SK-N-MC (cell line): Measurements from ENCODE around the gene GABRG3.

Source experiments
- DNase-seq: peaks from one replicate; pipeline ENCODE4 v3.0.0-alpha.2; 2011; ENCODE audit warnings: low read depth, low spot score
- H3K27ac ChIP-seq: fragments of 200-600 bp; sonication (generic); 2 replicates; pipeline ENCODE4 v1.5.1; 2016; ENCODE audit warnings: mixed run types
- H3K36me3 ChIP-seq: fragments of 200-600 bp; sonication (generic); 2 replicates; pipeline ENCODE4 v1.6.1; 2017; ENCODE audit warnings: antibody characterized with exemption, low read length, mixed read lengths; ENCODE audit not compliant: insufficient read depth
- H3K4me3 ChIP-seq: fragments of 200-600 bp; sonication (generic); 2 replicates; pipeline ENCODE4 v1.5.1; 2016
- H3K9ac ChIP-seq: fragments of 200-600 bp; sonication (generic); 2 replicates; pipeline ENCODE4 v1.8.0; 2017; ENCODE audit warnings: mixed run types, mixed read lengths; ENCODE audit not compliant: insufficient read length
- H3K9me3 ChIP-seq: fragments of 200-600 bp; sonication (generic); 2 replicates; pipeline ENCODE4 v1.6.1; 2017; ENCODE audit warnings: low read depth, mild to moderate bottlenecking, antibody characterized with exemption, low read length, moderate library complexity, mixed read lengths
- EZH2 ChIP-seq: fragments of 200-600 bp; sonication (generic); IDR thresholded peaks from one replicate; pipeline ENCODE4 v1.6.1; 2017; ENCODE audit warnings: antibody characterized with exemption
- FOXP2 ChIP-seq: optimal IDR thresholded peaks from 2 replicates; pipeline ENCODE3; 2011; ENCODE audit warnings: mild to moderate bottlenecking, moderate library complexity; ENCODE audit not compliant: insufficient read depth; ENCODE audit errors: extremely low read length, control extremely low read depth
- POLR2AphosphoS5 ChIP-seq: IDR thresholded peaks from 2 replicates; pipeline ENCODE4 v1.6.1; 2012; ENCODE audit warnings: mild to moderate bottlenecking, low read depth, low read length, borderline replicate concordance

The GABRG3 gene

GRCh38 chr15:27273506-27273905 lies 302.5 kb downstream of the GABRG3 start:
- no peaks in the 10 kb centered on the region for H3K36me3 ChIP-seq
- H3K9ac ChIP-seq: no peak overlapping the region
- no peaks in the 10 kb centered on the region for H3K9me3 ChIP-seq
- no peak for TF ChIP-seq EZH2
- TF ChIP-seq POLR2AphosphoS5: no peak
- TF ChIP-seq FOXP2: no peak
- no peak overlapping the region for H3K27ac ChIP-seq
- DNase-seq: no peak
- no peak overlapping the region for H3K4me3 ChIP-seq

GRCh38 chr15:27278761-27279160 lies 307.8 kb downstream of the GABRG3 start:
- no peak for DNase-seq
- H3K4me3 ChIP-seq: no peak overlapping the region
- no peaks in the 10 kb centered on the region for H3K9me3 ChIP-seq
- TF ChIP-seq EZH2: no peak
- no peak for TF ChIP-seq POLR2AphosphoS5
- no peak for TF ChIP-seq FOXP2
- H3K27ac ChIP-seq: no peak overlapping the region
- H3K36me3 ChIP-seq: no peaks in the 10 kb centered on the region
- no peak overlapping the region for H3K9ac ChIP-seq

GRCh38 chr15:27292641-27293040 lies 321.7 kb downstream of the GABRG3 start:
- TF ChIP-seq EZH2 (no peak), POLR2AphosphoS5 (no peak), FOXP2 (no peak)
- Histone ChIP-seq H3K4me3 (no peak overlapping the region), H3K27ac (no peak overlapping the region), H3K9ac (no peak overlapping the region), H3K36me3 (no peaks in the 10 kb centered on the region), H3K9me3 (no peaks in the 10 kb centered on the region)
- DNase-seq: no peak

GRCh38 chr15:27293607-27294006 lies 322.6 kb downstream of the GABRG3 start:
- no peak overlapping the region for H3K9ac ChIP-seq
- no peak overlapping the region for H3K4me3 ChIP-seq
- H3K36me3 ChIP-seq: no peaks in the 10 kb centered on the region
- TF ChIP-seq EZH2: no peak
- no peak for TF ChIP-seq FOXP2
- no peak for TF ChIP-seq POLR2AphosphoS5
- H3K27ac ChIP-seq: no peak overlapping the region
- no peak for DNase-seq
- H3K9me3 ChIP-seq: no peaks in the 10 kb centered on the region

- no peaks in the 10 kb centered on the region for H3K36me3 ChIP-seq
- no peak for TF ChIP-seq FOXP2
- TF ChIP-seq EZH2: no peak
- no peak for TF ChIP-seq POLR2AphosphoS5
- H3K9me3 ChIP-seq: no peaks in the 10 kb centered on the region
- H3K4me3 ChIP-seq: no peak overlapping the region
- H3K27ac ChIP-seq: no peak overlapping the region
- DNase-seq: no peak
- no peak overlapping the region for H3K9ac ChIP-seq
Observed at GRCh38 chr15:27317736-27318135, 346.8 kb downstream of the GABRG3 start.

GRCh38 chr15:27323801-27324200 lies 352.8 kb downstream of the GABRG3 start:
- no peak for DNase-seq
- Histone ChIP-seq H3K4me3 (no peak overlapping the region), H3K27ac (no peak overlapping the region), H3K9me3 (no peaks in the 10 kb centered on the region), H3K36me3 (no peaks in the 10 kb centered on the region), H3K9ac (no peak overlapping the region)
- no peak for TF ChIP-seq POLR2AphosphoS5
- no peak for TF ChIP-seq FOXP2
- TF ChIP-seq EZH2: no peak

- no peak for TF ChIP-seq EZH2
- no peak for TF ChIP-seq POLR2AphosphoS5
- TF ChIP-seq FOXP2: no peak
- Histone ChIP-seq H3K9me3 (no peaks in the 10 kb centered on the region), H3K36me3 (no peaks in the 10 kb centered on the region), H3K4me3 (no peak overlapping the region), H3K27ac (no peak overlapping the region), H3K9ac (no peak overlapping the region)
- DNase-seq: no peak
Observed at GRCh38 chr15:27324886-27325615, 354.1 kb downstream of the GABRG3 start.

GRCh38 chr15:27327467-27328025 lies 356.6 kb downstream of the GABRG3 start:
- no peak for TF ChIP-seq FOXP2
- no peak for TF ChIP-seq POLR2AphosphoS5
- TF ChIP-seq EZH2: no peak
- Histone ChIP-seq H3K9me3 (no peaks in the 10 kb centered on the region), H3K9ac (no peak overlapping the region), H3K4me3 (no peak overlapping the region), H3K27ac (no peak overlapping the region), H3K36me3 (no peaks in the 10 kb centered on the region)
- DNase-seq: no peak

GRCh38 chr15:27328186-27328585 lies 357.2 kb downstream of the GABRG3 start:
- DNase-seq: no peak
- Histone ChIP-seq H3K4me3 (no peak overlapping the region), H3K9ac (no peak overlapping the region), H3K36me3 (no peaks in the 10 kb centered on the region), H3K27ac (no peak overlapping the region), H3K9me3 (no peaks in the 10 kb centered on the region)
- no peak for TF ChIP-seq EZH2
- TF ChIP-seq POLR2AphosphoS5: no peak
- TF ChIP-seq FOXP2: no peak
